NCI-H82 treated with DMSO at 0.1 percent for 48 hours (cell line): ENCODE measurements around the gene CISD3.

Experiments
- DNase-seq: peaks from one replicate; lab custom pipeline; 2025; ENCODE audit not compliant: unreplicated experiment; lab: John Stamatoyannopoulos, UW

CISD3 gene

GRCh38 chr17:38766341-38766740, 36.2 kb downstream of the CISD3 start:
- DNase-seq, result no peak

- no peak for DNase-seq
These were observed 38.3 kb downstream of the CISD3 start for GRCh38 chr17:38768417-38768816.

GRCh38 chr17:38773258-38773657, 43.1 kb downstream of the CISD3 start:
- no peak for DNase-seq

- DNase-seq, result no peak
These were observed 47.6 kb downstream of the CISD3 start for GRCh38 chr17:38777641-38778250.

- no peak for DNase-seq
These were observed 50.0 kb downstream of the CISD3 start for GRCh38 chr17:38779965-38780752.

GRCh38 chr17:38783227-38783626, 53.1 kb downstream of the CISD3 start:
- no peak for DNase-seq
